Activated CD4-positive, alpha-beta T cell treated with anti-CD3 and anti-CD28 coated beads, Interleukin-2, amount 10 ng/mL, durations not matched to agents 7 days and 5 days (primary cell): ENCODE measurements around the gene MOV10. TPM values are rescaled to one million over a fixed set of nuclear protein-coding genes. Genes with fewer than 3 reads are reported as not detected.

Experiments used
- CTCF ChIA-PET: fragments of 350-600 bp; sonication (Branson Sonifier 250); formaldehyde crosslinking; loops from one replicate; lab custom pipeline; 2021; ENCODE audit warnings: antibody characterized with exemption; lab: Charles Lee
- POLR2A ChIA-PET: fragments of 350-600 bp; sonication (Branson Sonifier 250); formaldehyde crosslinking; loops from one replicate; lab custom pipeline; 2021; ENCODE audit warnings: antibody characterized with exemption; lab: Charles Lee
- DNase-seq: peaks from one replicate; pipeline ENCODE4 v3.0.0-alpha.2; 2020
- H3K27ac Mint-ChIP-seq: one replicate; pipeline ENCODE4 v1.8.0; 2021; ENCODE audit warnings: mild to moderate bottlenecking, moderate library complexity, mixed read lengths
- H3K27me3 Mint-ChIP-seq: one replicate; pipeline ENCODE4 v1.8.0; 2021; ENCODE audit warnings: mixed read lengths
- H3K36me3 Mint-ChIP-seq: one replicate; pipeline ENCODE4 v1.8.0; 2021; ENCODE audit warnings: low read depth, mixed read lengths
- H3K4me1 Mint-ChIP-seq: one replicate; pipeline ENCODE4 v1.8.0; 2021; ENCODE audit warnings: mixed read lengths
- H3K4me3 Mint-ChIP-seq: one replicate; pipeline ENCODE4 v1.8.0; 2021; ENCODE audit warnings: mild to moderate bottlenecking, moderate library complexity, mixed read lengths
- H3K9me3 Mint-ChIP-seq: one replicate; pipeline ENCODE4 v1.8.0; 2021; ENCODE audit warnings: mixed read lengths
- total RNA-seq, 2 experiments: library from RNA; stranded (reverse); gene quantifications; one replicate each; pipeline ENCODE4 v1.2.3, GENCODE V29; 2021

MOV10 gene
- total RNA-seq, 2 experiments from 2014 or later, result 118 to 126 TPM

- Mint-ChIP-seq H3K9me3 (no peaks in the 10 kb centered on the region), H3K27ac (no peak overlapping the region), H3K36me3 (peaks cover 1% of the 10 kb centered on the region), H3K4me1 (peaks cover 4% of the 10 kb centered on the region), H3K27me3 (peaks cover 78% of the 10 kb centered on the region), H3K4me3 (no peak overlapping the region)
- CTCF ChIA-PET, result interaction anchor here (0.6 to 1.3 kb wide), 3 partner anchors 10 to 329 kb away, joined by 3 to 4 read pairs (median 3); partner anchors contain the start of gene LRIG2
- no peak for DNase-seq
- POLR2A ChIA-PET, result no interaction called here
Measured at GRCh38 chr1:112743174-112744008, 68.9 kb downstream of the MOV10 start.

GRCh38 chr1:112744009-112744578 lies 69.6 kb downstream of the MOV10 start:
- CTCF ChIA-PET, result interaction anchor here (0.6 to 1.3 kb wide), 3 partner anchors 9 to 79 kb away, joined by 3 to 4 read pairs (median 3); no protein-coding TSS in a partner anchor
- no peaks in the 10 kb centered on the region for H3K9me3 Mint-ChIP-seq
- H3K36me3 Mint-ChIP-seq, result peaks cover 1% of the 10 kb centered on the region
- POLR2A ChIA-PET, result no interaction called here
- no peak overlapping the region for H3K27ac Mint-ChIP-seq
- no peak for DNase-seq
- H3K4me3 Mint-ChIP-seq, result no peak overlapping the region
- H3K4me1 Mint-ChIP-seq, result peaks cover 4% of the 10 kb centered on the region
- H3K27me3 Mint-ChIP-seq, result peaks cover 74% of the 10 kb centered on the region

GRCh38 chr1:112748396-112748795 lies 73.9 kb downstream of the MOV10 start:
- H3K4me3 Mint-ChIP-seq, result no peak overlapping the region
- no peaks in the 10 kb centered on the region for H3K36me3 Mint-ChIP-seq
- H3K4me1 Mint-ChIP-seq, result peaks cover 2% of the 10 kb centered on the region
- H3K27me3 Mint-ChIP-seq, result peaks cover 42% of the 10 kb centered on the region
- no peak overlapping the region for H3K27ac Mint-ChIP-seq
- peaks cover 2% of the 10 kb centered on the region for H3K9me3 Mint-ChIP-seq
- CTCF ChIA-PET, result no interaction called here
- POLR2A ChIA-PET, result no interaction called here
- no peak for DNase-seq

Other genes starting within 250 kb of the MOV10 start
- gene WNT2B, start 165.7 kb upstream of the MOV10 start, total RNA-seq, result not detected
- gene ST7L, start 55.5 kb upstream of the MOV10 start, total RNA-seq, result 10 to 100 TPM; 13.8 to 18.5 TPM
- 100 to 1,000 TPM; 254 to 303 TPM for gene CAPZA1, start 54.8 kb upstream of the MOV10 start, total RNA-seq
- 10 to 100 TPM; 53.7 to 56.8 TPM for gene RHOC, start 32.5 kb downstream of the MOV10 start, total RNA-seq
- not detected for gene PPM1J, start 40.7 kb downstream of the MOV10 start, total RNA-seq